Measurements from ENCODE around the gene RSKR. TPM values are rescaled to one million over a fixed set of nuclear protein-coding genes. Genes with fewer than 3 reads are reported as not detected.
"Not testable (repeated sequence)": the region's sequence is repeated elsewhere in the genome, so short reads cannot be mapped to it uniquely, and the experiment has no call there.

Gene RSKR
- total RNA-seq, 1 donor from 2014 or later = 31.1 TPM

GRCh38 chr17:28626818-28627217 lies 12.8 kb upstream of the RSKR start:
- intact Hi-C loops (cut with micrococcal nuclease) = no loop called here

GRCh38 chr17:28624148-28624547 lies 10.2 kb upstream of the RSKR start:
- intact Hi-C loops (cut with micrococcal nuclease) = no loop called here

- intact Hi-C loops (cut with micrococcal nuclease) = no loop called here
Measured at GRCh38 chr17:28623696-28624095, 9.7 kb upstream of the RSKR start.

- intact Hi-C loops (cut with micrococcal nuclease) = no loop called here
Measured at GRCh38 chr17:28622186-28622585, 8.2 kb upstream of the RSKR start.

- intact Hi-C loops (cut with micrococcal nuclease) = no loop called here
Measured at GRCh38 chr17:28620010-28620409, 6.0 kb upstream of the RSKR start.

GRCh38 chr17:28618464-28618863 lies 4.5 kb upstream of the RSKR start:
- intact Hi-C loops (cut with micrococcal nuclease) = no loop called here

- intact Hi-C loops (cut with micrococcal nuclease) = no loop called here
Measured at GRCh38 chr17:28616281-28616680, 2.3 kb upstream of the RSKR start.

GRCh38 chr17:28615260-28615940 lies 1.4 kb upstream of the RSKR start:
- intact Hi-C loops (cut with micrococcal nuclease) = no loop called here

GRCh38 chr17:28612936-28613872 lies 781 bp downstream of the RSKR start:
- intact Hi-C loops (cut with micrococcal nuclease) = loop anchor here (2.0 kb wide), 1 partner anchor 118 kb away; no protein-coding TSS in a partner anchor

- intact Hi-C loops (cut with micrococcal nuclease) = loop anchor here (2.0 kb wide), 1 partner anchor 118 kb away; no protein-coding TSS in a partner anchor
Measured at GRCh38 chr17:28612531-28612930, 1.5 kb downstream of the RSKR start.

- intact Hi-C loops (cut with micrococcal nuclease) = no loop called here
Measured at GRCh38 chr17:28610376-28610775, 3.6 kb downstream of the RSKR start.

- intact Hi-C loops (cut with micrococcal nuclease) = not testable (repeated sequence)
Measured at GRCh38 chr17:28604031-28604430, 10.0 kb downstream of the RSKR start.

- intact Hi-C loops (cut with micrococcal nuclease) = no loop called here
Measured at GRCh38 chr17:28599311-28600184, 14.4 kb downstream of the RSKR start.

GRCh38 chr17:28598799-28599310 lies 15.1 kb downstream of the RSKR start, which contains the start of gene SPAG5:
Gene SPAG5 (minus strand): TSS chr17:28599025. CDS start chr17:28598946, 79 bp downstream.
- intact Hi-C loops (cut with micrococcal nuclease) = loop anchor here (1.0 kb wide), 2 partner anchors 22 to 46 kb away; partner anchors contain the start of gene BLTP2

GRCh38 chr17:28598389-28598788 lies 15.6 kb downstream of the RSKR start:
- intact Hi-C loops (cut with micrococcal nuclease) = loop anchor here (1.0 kb wide), 2 partner anchors 21 to 47 kb away; partner anchors contain the start of gene BLTP2

- intact Hi-C loops (cut with micrococcal nuclease) = loop anchor here (1.0 kb wide), 2 partner anchors 20 to 48 kb away; partner anchors contain the start of gene BLTP2
Measured at GRCh38 chr17:28597606-28598383, 16.2 kb downstream of the RSKR start.

GRCh38 chr17:28592260-28592659 lies 21.7 kb downstream of the RSKR start:
- intact Hi-C loops (cut with micrococcal nuclease) = no loop called here

GRCh38 chr17:28585851-28586250 lies 28.1 kb downstream of the RSKR start:
- intact Hi-C loops (cut with micrococcal nuclease) = no loop called here

- intact Hi-C loops (cut with micrococcal nuclease) = no loop called here
Measured at GRCh38 chr17:28584434-28584833, 29.6 kb downstream of the RSKR start.

GRCh38 chr17:28582513-28582912 lies 31.5 kb downstream of the RSKR start:
- intact Hi-C loops (cut with micrococcal nuclease) = no loop called here

Data from T-helper 2 cell treated with Interferon-gamma antibody and Interleukin-4, amounts not matched to agents 100 ng/mL and 5 ng/mL, for 36 hours (primary cell).